OCI-LY1 (cell line): Measurements from ENCODE around the gene NTNG1.

ENCODE experiments used
- H2AFZ ChIP-seq: fragments of 200-600 bp; sonication (generic), shearing (Covaris generic); 2 replicates; pipeline ENCODE4 v1.6.0; 2014; ENCODE audit warnings: antibody characterized with exemption, mild to moderate bottlenecking, low read length
- H3F3A ChIP-seq: fragments of 200-600 bp; sonication (generic), shearing (Covaris generic); 2 replicates; pipeline ENCODE4 v1.6.0; 2014; ENCODE audit warnings: mild to moderate bottlenecking, antibody characterized with exemption, low read length, moderate library complexity; ENCODE audit not compliant: insufficient read depth
- H3K27ac ChIP-seq: fragments of 200-600 bp; sonication (generic); 2 replicates; pipeline ENCODE4 v1.5.1; 2014; ENCODE audit warnings: low read length, mixed run types, mild to moderate bottlenecking, low read depth; ENCODE audit not compliant: poor library complexity, severe bottlenecking
- H3K27me3 ChIP-seq: fragments of 200-600 bp; sonication (generic); 2 replicates; pipeline ENCODE4 v1.6.0; 2014; ENCODE audit warnings: antibody characterized with exemption, mild to moderate bottlenecking, low read length, moderate library complexity; ENCODE audit not compliant: insufficient read depth
- H3K36me3 ChIP-seq: fragments of 200-600 bp; sonication (generic); 2 replicates; pipeline ENCODE4 v1.6.1; 2014; ENCODE audit warnings: mild to moderate bottlenecking, antibody characterized with exemption, low read length, moderate library complexity, mixed read lengths; ENCODE audit not compliant: insufficient read depth
- H3K4me1 ChIP-seq: fragments of 200-600 bp; sonication (generic); 2 replicates; pipeline ENCODE4 v1.5.1; 2014; ENCODE audit warnings: mild to moderate bottlenecking, low read length, moderate library complexity; ENCODE audit not compliant: insufficient read depth, severe bottlenecking
- H3K4me2 ChIP-seq: fragments of 200-600 bp; sonication (generic), shearing (Covaris generic); 2 replicates; pipeline ENCODE4 v1.6.1; 2014; ENCODE audit warnings: low read length
- H3K4me3 ChIP-seq: fragments of 200-600 bp; sonication (generic); 2 replicates; pipeline ENCODE4 v1.5.1; 2014; ENCODE audit warnings: low read length, low read depth, mild to moderate bottlenecking, mixed read lengths; ENCODE audit not compliant: poor library complexity, severe bottlenecking
- H3K79me2 ChIP-seq: fragments of 200-600 bp; shearing (Covaris generic); 2 replicates; pipeline ENCODE4 v1.6.1; 2016; ENCODE audit warnings: mixed run types, low read length, mixed read lengths; ENCODE audit not compliant: insufficient read depth
- H3K9ac ChIP-seq: fragments of 200-600 bp; sonication (generic), shearing (Covaris generic); 2 replicates; pipeline ENCODE4 v1.6.1; 2014; ENCODE audit warnings: mild to moderate bottlenecking, low read length, mixed read lengths
- H3K9me2 ChIP-seq: fragments of 200-600 bp; sonication (generic), shearing (Covaris generic); 2 replicates; pipeline ENCODE4 v1.6.1; 2014; ENCODE audit warnings: low read depth, mild to moderate bottlenecking, low read length, mixed read lengths
- H3K9me3 ChIP-seq: fragments of 200-600 bp; shearing (Covaris generic); 2 replicates; pipeline ENCODE4 v1.6.1; 2014; ENCODE audit warnings: low read length, mixed read lengths
- H4K20me1 ChIP-seq: fragments of 200-600 bp; sonication (generic), shearing (Covaris generic); 2 replicates; pipeline ENCODE4 v1.6.0; 2016; ENCODE audit warnings: mild to moderate bottlenecking, low read length; ENCODE audit not compliant: insufficient read depth
- CTCF ChIP-seq: fragments of 200-600 bp; sonication (generic), shearing (Covaris generic); IDR thresholded peaks from 2 replicates; pipeline ENCODE4 v1.5.1; 2017; ENCODE audit warnings: mild to moderate bottlenecking, antibody characterized with exemption, low read length, moderate library complexity, mixed read lengths
- EZH2 ChIP-seq: fragments of 200-600 bp; sonication (generic), shearing (Covaris generic); IDR thresholded peaks from 2 replicates; pipeline ENCODE4 v1.8.0; 2017; ENCODE audit warnings: borderline replicate concordance, mixed run types, mild to moderate bottlenecking, antibody characterized with exemption, low read length, moderate library complexity, mixed read lengths

The NTNG1 gene

GRCh38 chr1:107096690-107097089, 44.1 kb upstream of the NTNG1 start:
- Histone ChIP-seq H3K9ac (no peak overlapping the region), H3K79me2 (no peaks in the 10 kb centered on the region), H4K20me1 (no peaks in the 10 kb centered on the region), H3K4me2 (no peak overlapping the region), H3K27ac (no peak overlapping the region), H2AFZ (no peak overlapping the region), H3K4me3 (no peak overlapping the region), H3K4me1 (no peaks in the 10 kb centered on the region), H3K9me2 (no peaks in the 10 kb centered on the region), H3K27me3 (no peaks in the 10 kb centered on the region), H3K36me3 (no peaks in the 10 kb centered on the region), H3F3A (no peaks in the 10 kb centered on the region), H3K9me3 (no peaks in the 10 kb centered on the region)
- TF ChIP-seq EZH2 = no peak
- no peak for TF ChIP-seq CTCF

GRCh38 chr1:107098961-107099360, 41.9 kb upstream of the NTNG1 start:
- no peaks in the 10 kb centered on the region for H3F3A ChIP-seq
- H2AFZ ChIP-seq = no peak overlapping the region

DNA sequence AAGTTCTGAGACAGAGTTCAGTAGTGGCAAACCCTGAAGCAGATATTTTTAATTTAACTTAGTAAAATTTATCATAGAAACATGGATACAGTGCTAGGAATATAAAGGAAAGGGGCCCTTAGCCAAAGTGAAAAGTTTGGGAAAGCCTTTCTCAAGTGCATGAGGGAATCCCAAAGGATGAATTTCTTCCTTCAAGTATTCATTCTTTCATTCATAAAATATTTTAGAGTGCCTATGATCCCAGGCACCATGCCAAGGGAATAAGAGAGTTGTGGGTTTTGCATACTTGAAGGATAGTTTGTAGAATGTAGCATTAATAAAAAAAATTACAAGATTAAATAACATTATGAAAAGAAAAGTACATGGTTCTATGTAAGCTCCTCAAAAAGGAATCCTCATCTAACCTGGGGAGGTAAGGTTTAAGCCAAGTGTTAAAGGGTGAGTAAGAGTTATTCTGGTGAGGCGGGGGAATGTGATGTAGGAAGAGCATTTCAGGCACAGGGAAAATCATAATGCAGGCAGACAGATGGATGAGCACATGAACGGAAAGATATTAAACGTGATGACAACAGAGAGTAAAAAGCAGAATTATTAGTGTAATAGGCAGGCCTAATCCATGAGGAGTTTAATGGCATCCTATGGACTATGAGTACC, 40.4 kb upstream of the NTNG1 start:
- H3K27me3 ChIP-seq = no peaks in the 10 kb centered on the region
- no peak for TF ChIP-seq CTCF
- no peak for TF ChIP-seq EZH2

More at GRCh38 chr1:107098961-107099360, 41.9 kb upstream of the NTNG1 start:
- Histone ChIP-seq H3K9me2 (no peaks in the 10 kb centered on the region), H3K27me3 (no peaks in the 10 kb centered on the region), H3K36me3 (no peaks in the 10 kb centered on the region), H3K4me3 (no peak overlapping the region), H3K9ac (no peak overlapping the region), H3K4me1 (no peaks in the 10 kb centered on the region), H3K27ac (no peak overlapping the region), H3K79me2 (no peaks in the 10 kb centered on the region), H4K20me1 (no peaks in the 10 kb centered on the region), H3K9me3 (no peaks in the 10 kb centered on the region), H3K4me2 (no peak overlapping the region)
- TF ChIP-seq CTCF (no peak), EZH2 (no peak)

More for the DNA sequence above, 40.4 kb upstream of the NTNG1 start:
- no peaks in the 10 kb centered on the region for H3F3A ChIP-seq
- no peaks in the 10 kb centered on the region for H3K9me2 ChIP-seq
- no peaks in the 10 kb centered on the region for H3K36me3 ChIP-seq
- H3K4me3 ChIP-seq = no peak overlapping the region
- no peaks in the 10 kb centered on the region for H3K4me1 ChIP-seq
- H2AFZ ChIP-seq = no peak overlapping the region
- no peaks in the 10 kb centered on the region for H4K20me1 ChIP-seq
- H3K27ac ChIP-seq = no peak overlapping the region
- H3K4me2 ChIP-seq = no peak overlapping the region
- H3K9me3 ChIP-seq = no peaks in the 10 kb centered on the region
- H3K9ac ChIP-seq = no peak overlapping the region
- no peaks in the 10 kb centered on the region for H3K79me2 ChIP-seq
